Measurements from ENCODE around the gene LGR6.

GRCh38 chr1:202263628-202264027, 70.0 kb downstream of the LGR6 start:
- TF ChIP-seq CTCF (IDR thresholded peaks at IDR 0.05) (no peak), POLR2A (IDR thresholded peaks at IDR 0.05) (no peak), POLR2AphosphoS5 (IDR thresholded peaks at IDR 0.05) (no peak), EP300 (IDR thresholded peaks at IDR 0.05) (no peak)
